ENCODE results near the gene NFATC4.

- TF ChIP-seq POLR2AphosphoS5 (IDR thresholded peaks at IDR 0.05) (no peak), CTCF (IDR thresholded peaks at IDR 0.05 in 8 of 11, conservative IDR thresholded peaks at IDR 0.05 in 3 of 11) (no peak), POLR2A (IDR thresholded peaks at IDR 0.05) (no peak)
Observed at GRCh38 chr14:24409192-24409591, 41.2 kb downstream of the NFATC4 start.

Measured in spleen (tissue), 7 donors.